Measurements from ENCODE around the gene RAP1GAP.

DNA sequence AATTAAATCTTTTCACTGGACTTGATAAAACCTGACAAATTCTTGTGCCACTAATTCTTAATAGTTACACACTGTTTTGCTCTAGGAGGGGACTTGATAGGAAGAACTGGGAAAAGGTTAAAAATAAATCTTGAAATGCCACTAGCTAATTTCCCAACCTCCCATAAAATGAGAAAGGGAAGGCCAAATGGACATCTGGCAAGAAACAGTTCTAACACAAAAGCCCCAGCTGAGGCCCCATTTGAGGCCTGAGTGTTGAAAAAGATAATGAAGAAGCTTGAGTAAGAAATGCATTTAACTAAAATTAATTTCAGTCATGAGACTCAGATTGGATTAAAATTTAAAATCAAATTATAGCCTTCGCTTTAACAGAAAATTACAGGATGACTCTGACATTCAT, 11.2 kb upstream of the RAP1GAP start:
- TF ChIP-seq POLR2A (IDR thresholded peaks at IDR 0.05) = no peak
- no peak for TF ChIP-seq CTCF (IDR thresholded peaks at IDR 0.05)
